B cell (primary cell): ENCODE data around the gene STK4. TPM values are rescaled to one million over a fixed set of nuclear protein-coding genes. Genes with fewer than 3 reads are reported as not detected.

ENCODE experiments used
- ATAC-seq: fragments of 200-7000 bp; cut with Tn5 transposase; one replicate; pipeline ENCODE4 v1.10.0; 2021; ENCODE audit warnings: low read depth, mild to moderate bottlenecking, moderate number of reproducible peaks, moderate library complexity
- CTCF ChIA-PET: fragments of 350-600 bp; sonication (Branson Sonifier 250); formaldehyde crosslinking; loops from one replicate; lab custom pipeline; 2021; ENCODE audit warnings: antibody characterized with exemption, inconsistent platforms; lab: Charles Lee
- POLR2A ChIA-PET: fragments of 350-600 bp; sonication (Branson Sonifier 250); formaldehyde crosslinking; loops from one replicate; lab custom pipeline; 2021; ENCODE audit warnings: antibody characterized with exemption; lab: Charles Lee
- DNase-seq: peaks from one replicate; pipeline ENCODE4 v3.0.0; 2013
- H2AFZ ChIP-seq: 2 replicates; pipeline ENCODE4 v1.6.1; 2012; ENCODE audit warnings: mild to moderate bottlenecking, low read depth, low read length; ENCODE audit not compliant: insufficient read depth, poor library complexity, severe bottlenecking
- H3K27ac ChIP-seq, 2 donors: 1 replicate in 1 of 2; 2 replicates in 1 of 2; pipeline ENCODE4 v1.5.1; 2012 to 2013; ENCODE audit warnings: low read length in 2 of 2, mild to moderate bottlenecking in 2 of 2, moderate library complexity in 1 of 2
- H3K27me3 ChIP-seq, 4 experiments: fragments of 200-600 bp in 1 of 4; sonication (generic) in 1 of 4; replicated peaks in 1 of 4; 1 replicate in 2 of 4; 2 replicates in 2 of 4; pipeline versions ENCODE4 v1.6.1 to v1.7.0; 2013 to 2016; ENCODE audit warnings: low read length in 3 of 4, mild to moderate bottlenecking in 2 of 4, mixed read lengths in 1 of 4, moderate library complexity in 1 of 4; ENCODE audit not compliant: insufficient read depth in 4 of 4, control insufficient read depth in 3 of 4; ENCODE audit errors: control extremely low read depth in 1 of 4
- H3K36me3 ChIP-seq, 2 experiments: replicated peaks in 1 of 2; 1 replicate in 1 of 2; 2 replicates in 1 of 2; pipeline versions ENCODE4 v1.6.1 to v1.7.1; 2013; ENCODE audit warnings: low read length in 1 of 2; ENCODE audit not compliant: insufficient read depth in 2 of 2, control insufficient read depth in 1 of 2; ENCODE audit errors: control extremely low read depth in 1 of 2, extremely low read depth in 1 of 2
- H3K4me1 ChIP-seq, 2 donors: fragments of 200-600 bp in 1 of 2; sonication (generic) in 1 of 2; 1 replicate in 1 of 2; 2 replicates in 1 of 2; pipeline versions ENCODE4 v1.5.1 to v1.6.1; 2013 to 2017; ENCODE audit warnings: low read length in 2 of 2; ENCODE audit not compliant: control insufficient read depth in 2 of 2, insufficient read depth in 2 of 2
- H3K4me2 ChIP-seq: replicated peaks from 2 replicates; pipeline ENCODE3; 2012; ENCODE audit warnings: mild to moderate bottlenecking, low read depth, low read length; ENCODE audit not compliant: poor library complexity, severe bottlenecking
- H3K4me3 ChIP-seq, 5 experiments: fragments of 200-600 bp in 1 of 5; sonication (generic) in 1 of 5; 1 replicate in 3 of 5; 2 replicates in 2 of 5; pipeline versions ENCODE4 v1.5.1 to v1.7.0; 2011 to 2016; ENCODE audit warnings: low read length in 4 of 5, mild to moderate bottlenecking in 4 of 5, low read depth in 2 of 5, control low read depth in 1 of 5, moderate library complexity in 1 of 5; ENCODE audit not compliant: insufficient read depth in 1 of 5; ENCODE audit errors: control extremely low read depth in 1 of 5, extremely low read depth in 1 of 5
- H3K79me2 ChIP-seq: fragments of 200-600 bp; sonication (generic); one replicate; pipeline ENCODE4 v1.6.0; 2016; ENCODE audit warnings: low read length; ENCODE audit not compliant: control insufficient read depth, insufficient read depth
- H3K9ac ChIP-seq: fragments of 200-600 bp; sonication (generic); 2 replicates; pipeline ENCODE4 v1.6.1; 2017; ENCODE audit warnings: mild to moderate bottlenecking, low read length, moderate library complexity
- H3K9me3 ChIP-seq, 3 donors: one replicate each; pipeline versions ENCODE4 v1.6.1 to v1.7.1; 2013; ENCODE audit warnings: low read length in 2 of 3; ENCODE audit not compliant: control insufficient read depth in 2 of 3, insufficient read depth in 1 of 3; ENCODE audit errors: control extremely low read depth in 1 of 3
- H4K20me1 ChIP-seq: 2 replicates; pipeline ENCODE4 v1.6.0; 2012; ENCODE audit warnings: mild to moderate bottlenecking, low read length; ENCODE audit not compliant: insufficient read depth, control insufficient read depth, poor library complexity, severe bottlenecking
- H3K27ac Mint-ChIP-seq: one replicate; pipeline ENCODE4 v1.8.0; 2021; ENCODE audit warnings: mixed read lengths
- H3K27me3 Mint-ChIP-seq: one replicate; pipeline ENCODE4 v1.8.0; 2021; ENCODE audit warnings: mixed read lengths
- H3K4me1 Mint-ChIP-seq: one replicate; pipeline ENCODE4 v1.8.0; 2021; ENCODE audit warnings: mixed read lengths
- H3K4me3 Mint-ChIP-seq: one replicate; pipeline ENCODE4 v1.8.0; 2021; ENCODE audit warnings: mixed read lengths
- H3K9me3 Mint-ChIP-seq: one replicate; pipeline ENCODE4 v1.8.0; 2022; ENCODE audit warnings: mixed read lengths; ENCODE audit not compliant: insufficient read depth
- EZH2 ChIP-seq: IDR thresholded peaks from 2 replicates; pipeline ENCODE4 v1.6.1; 2012; ENCODE audit warnings: borderline replicate concordance, low read depth, mild to moderate bottlenecking, moderate library complexity, low read length; ENCODE audit not compliant: insufficient read depth, poor library complexity, severe bottlenecking
- WGBS: methylation state at CpG from one replicate; pipeline ENCODE4 v1.1.5; 2013; ENCODE audit warnings: missing lambda C conversion rate; ENCODE audit not compliant: insufficient coverage; 5-methylcytosine and 5-hydroxymethylcytosine counted together
- intact Hi-C: fragments of 100-400 bp; cut with micrococcal nuclease; formaldehyde crosslinking; loops from one replicate; pipeline ENCODE4 v1.10.0; 2022
- polyA plus RNA-seq: library from polyadenylated mRNA; depleted of rRNA; stranded (reverse); fragments of >200 nt; gene quantifications from 2 replicates; pipeline ENCODE4 v1.2.3, GENCODE V29; 2012
- total RNA-seq, 2 donors: library from RNA; stranded (reverse); fragments of 120-200 nt in 1 of 2; gene quantifications; 1 replicate in 1 of 2; 2 replicates in 1 of 2; pipeline versions ENCODE4 v1.2.3 to v1.2.4, GENCODE V29; 2013 to 2022
- TF ChIP-seq, protein P1 (sequence below): fragments of 200-600 bp; IDR thresholded peaks from one replicate; pipeline ENCODE4 v1.8.0; 2022; ENCODE audit warnings: antibody characterized with exemption, mild to moderate bottlenecking

Gene STK4
- total and polyA plus RNA-seq, 2 donors (not counting 1 experiment from before 2014, with no cell fraction given): 38.9 to 324 TPM

DNA sequence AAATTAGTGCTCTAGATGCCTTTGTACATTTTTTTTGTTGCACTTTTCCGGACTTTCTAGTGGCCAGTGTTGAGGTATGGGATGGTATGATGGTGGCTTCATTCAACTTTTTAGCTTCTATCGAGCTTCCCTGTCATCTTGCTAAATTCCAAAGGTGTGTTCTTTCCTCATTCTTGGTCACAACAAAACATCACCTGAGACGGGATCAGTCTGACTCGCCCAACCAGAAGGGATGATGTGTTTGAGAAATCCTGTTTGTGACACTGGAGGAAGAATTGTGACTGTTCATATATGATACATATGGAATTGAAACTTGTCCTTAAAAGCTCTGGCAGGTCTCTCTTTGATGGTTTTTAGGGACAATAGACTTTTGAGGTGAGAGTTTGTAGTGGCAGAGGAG is 100.8 kb downstream of the STK4 start:
- peaks cover 16 to 57% of the 10 kb centered on the region in 2 experiments for H3K36me3 ChIP-seq
- Mint-ChIP-seq H3K4me3 (no peak overlapping the region), H3K4me1 (peaks cover 55% of the 10 kb centered on the region), H3K27me3 (no peaks in the 10 kb centered on the region), H3K9me3 (no peaks in the 10 kb centered on the region), H3K27ac (no peak overlapping the region)
- peaks cover 66% of the 10 kb centered on the region for H4K20me1 ChIP-seq
- H3K4me2 ChIP-seq: no peak overlapping the region
- H3K4me3 ChIP-seq: no peak overlapping the region
- POLR2A ChIA-PET: no interaction called here
- no peak for TF ChIP-seq EZH2
- TF ChIP-seq, protein P1, sequence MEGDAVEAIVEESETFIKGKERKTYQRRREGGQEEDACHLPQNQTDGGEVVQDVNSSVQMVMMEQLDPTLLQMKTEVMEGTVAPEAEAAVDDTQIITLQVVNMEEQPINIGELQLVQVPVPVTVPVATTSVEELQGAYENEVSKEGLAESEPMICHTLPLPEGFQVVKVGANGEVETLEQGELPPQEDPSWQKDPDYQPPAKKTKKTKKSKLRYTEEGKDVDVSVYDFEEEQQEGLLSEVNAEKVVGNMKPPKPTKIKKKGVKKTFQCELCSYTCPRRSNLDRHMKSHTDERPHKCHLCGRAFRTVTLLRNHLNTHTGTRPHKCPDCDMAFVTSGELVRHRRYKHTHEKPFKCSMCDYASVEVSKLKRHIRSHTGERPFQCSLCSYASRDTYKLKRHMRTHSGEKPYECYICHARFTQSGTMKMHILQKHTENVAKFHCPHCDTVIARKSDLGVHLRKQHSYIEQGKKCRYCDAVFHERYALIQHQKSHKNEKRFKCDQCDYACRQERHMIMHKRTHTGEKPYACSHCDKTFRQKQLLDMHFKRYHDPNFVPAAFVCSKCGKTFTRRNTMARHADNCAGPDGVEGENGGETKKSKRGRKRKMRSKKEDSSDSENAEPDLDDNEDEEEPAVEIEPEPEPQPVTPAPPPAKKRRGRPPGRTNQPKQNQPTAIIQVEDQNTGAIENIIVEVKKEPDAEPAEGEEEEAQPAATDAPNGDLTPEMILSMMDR: no peak
- intact Hi-C loops: no loop called here
- H3K9me3 ChIP-seq: peaks cover 0 to 1% (median 0%) of the 10 kb centered on the region in 3 donors
- peaks cover 97% of the 10 kb centered on the region for H3K79me2 ChIP-seq
- H3K27me3 ChIP-seq: no peaks in the 10 kb centered on the region
- H3K9ac ChIP-seq: no peak overlapping the region
- no peak overlapping the region for H2AFZ ChIP-seq
- ATAC-seq (no peak), DNase-seq (no peak)
- peaks cover 7 to 11% of the 10 kb centered on the region in 2 donors for H3K4me1 ChIP-seq
- CTCF ChIA-PET: interaction anchor here (1.3 to 1.6 kb wide), 3 partner anchors 13 to 56 kb away, joined by 3 to 5 read pairs (median 4); no protein-coding TSS in a partner anchor
- H3K27ac ChIP-seq: peak overlapping the region in 1 of 2 donors; percentile 30
- WGBS: no CpG with 5 or more reads among the region's 4 CpGs

DNA sequence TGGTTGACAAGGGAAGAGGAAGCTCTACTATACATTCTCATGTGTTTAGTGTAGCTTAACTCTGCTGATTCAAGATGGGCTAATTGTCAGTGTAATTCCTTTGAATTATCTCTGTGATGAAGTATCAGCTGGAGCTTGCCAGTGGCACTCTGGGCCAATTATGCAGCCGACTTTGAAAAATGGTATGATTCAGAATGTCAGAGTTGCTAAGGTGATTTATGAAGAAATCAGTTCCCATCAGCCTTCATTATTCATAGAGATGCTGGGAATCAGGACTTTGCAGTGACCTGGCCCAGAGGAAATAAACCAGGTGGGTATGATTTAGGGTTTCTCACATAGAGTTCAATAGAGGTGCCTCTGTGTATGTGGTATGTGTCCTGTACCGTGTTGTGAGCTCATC is 101.2 kb downstream of the STK4 start:
- no peak overlapping the region for H3K27ac Mint-ChIP-seq
- H3K4me3 Mint-ChIP-seq: no peak overlapping the region
- Histone ChIP-seq H3K9me3 (peaks cover 0 to 1% (median 0%) of the 10 kb centered on the region in 3 donors), H3K4me1 (peaks cover 7 to 11% of the 10 kb centered on the region in 2 donors), H3K27me3 (no peaks in the 10 kb centered on the region), H3K36me3 (peaks cover 18 to 57% of the 10 kb centered on the region in 2 experiments), H3K4me3 (no peak overlapping the region), H2AFZ (no peak overlapping the region), H3K9ac (no peak overlapping the region), H4K20me1 (peaks cover 66% of the 10 kb centered on the region), H3K4me2 (no peak overlapping the region), H3K27ac (no peak overlapping the region), H3K79me2 (peaks cover 93% of the 10 kb centered on the region)
- no peak for TF ChIP-seq EZH2
- TF ChIP-seq, protein P1: no peak
- ChIA-PET POLR2A (no interaction called here), CTCF (interaction anchor here (1.3 to 1.6 kb wide), 3 partner anchors 13 to 28 kb away, joined by 4 to 5 read pairs (median 5); no protein-coding TSS in a partner anchor)
- intact Hi-C loops: no loop called here
- ATAC-seq: no peak
- no CpG with 5 or more reads among the region's 2 CpGs for WGBS
- H3K27me3 Mint-ChIP-seq: no peaks in the 10 kb centered on the region
- peaks cover 52% of the 10 kb centered on the region for H3K4me1 Mint-ChIP-seq
- no peaks in the 10 kb centered on the region for H3K9me3 Mint-ChIP-seq
- no peak for DNase-seq
